DOHH2 (cell line): Measurements from ENCODE around the gene REEP6.

Source experiments
- H3F3A ChIP-seq: fragments of 200-600 bp; sonication (generic), shearing (Covaris generic); 2 replicates; pipeline ENCODE4 v1.6.0; 2016; ENCODE audit warnings: antibody characterized with exemption, mild to moderate bottlenecking; ENCODE audit not compliant: control insufficient read depth, insufficient read depth
- H3K27ac ChIP-seq: fragments of 200-600 bp; sonication (generic); 2 replicates; pipeline ENCODE4 v1.5.1; 2014; ENCODE audit warnings: low read depth, mild to moderate bottlenecking, low read length, moderate library complexity
- H3K27me3 ChIP-seq: fragments of 200-600 bp; sonication (generic); 2 replicates; pipeline ENCODE4 v1.6.1; 2014; ENCODE audit warnings: mild to moderate bottlenecking, low read length, mixed read lengths; ENCODE audit not compliant: control insufficient read depth
- H3K36me3 ChIP-seq: fragments of 200-600 bp; sonication (generic); 2 replicates; pipeline ENCODE4 v1.6.1; 2014; ENCODE audit warnings: mild to moderate bottlenecking, low read length, moderate library complexity, mixed read lengths; ENCODE audit not compliant: control insufficient read depth
- H3K4me1 ChIP-seq: fragments of 200-600 bp; sonication (generic); 2 replicates; pipeline ENCODE4 v1.6.1; 2014; ENCODE audit warnings: mild to moderate bottlenecking, low read length, mixed read lengths; ENCODE audit not compliant: control insufficient read depth
- H3K4me2 ChIP-seq: fragments of 200-600 bp; sonication (generic); 2 replicates; pipeline ENCODE4 v1.6.0; 2014; ENCODE audit warnings: mild to moderate bottlenecking, low read length, moderate library complexity
- H3K4me3 ChIP-seq: fragments of 200-600 bp; sonication (generic); 2 replicates; pipeline ENCODE4 v1.5.1; 2014; ENCODE audit warnings: mild to moderate bottlenecking, low read length, mixed read lengths
- H3K79me2 ChIP-seq: fragments of 200-600 bp; sonication (generic); 2 replicates; pipeline ENCODE4 v1.6.1; 2014; ENCODE audit warnings: mild to moderate bottlenecking, low read length, mixed read lengths; ENCODE audit not compliant: control insufficient read depth
- H3K9me2 ChIP-seq: fragments of 200-600 bp; sonication (generic); replicated peaks from 2 replicates; pipeline ENCODE4 v1.6.1; 2014; ENCODE audit warnings: mild to moderate bottlenecking, low read length, mixed read lengths; ENCODE audit not compliant: control insufficient read depth
- H3K9me3 ChIP-seq: fragments of 200-600 bp; sonication (generic); 2 replicates; pipeline ENCODE4 v1.6.1; 2014; ENCODE audit warnings: antibody characterized with exemption, low read length, mixed read lengths; ENCODE audit not compliant: control insufficient read depth, insufficient read depth
- H4K20me1 ChIP-seq: fragments of 200-600 bp; sonication (generic); 2 replicates; pipeline ENCODE4 v1.6.0; 2014; ENCODE audit warnings: low read depth, mild to moderate bottlenecking, antibody characterized with exemption, low read length, moderate library complexity; ENCODE audit not compliant: control insufficient read depth, insufficient read depth
- CTCF ChIP-seq: fragments of 200-600 bp; sonication (generic); IDR thresholded peaks from one replicate; pipeline ENCODE4 v1.5.1; 2014; ENCODE audit warnings: antibody characterized with exemption, mild to moderate bottlenecking, low read depth, low read length; ENCODE audit not compliant: poor library complexity, severe bottlenecking
- EZH2phosphoT487 ChIP-seq: fragments of 200-600 bp; sonication (generic); IDR thresholded peaks from 2 replicates; pipeline ENCODE4 v1.6.1; 2017; ENCODE audit warnings: borderline replicate concordance, mild to moderate bottlenecking, antibody characterized with exemption, low read length, moderate library complexity, mixed read lengths

Gene REEP6

DNA sequence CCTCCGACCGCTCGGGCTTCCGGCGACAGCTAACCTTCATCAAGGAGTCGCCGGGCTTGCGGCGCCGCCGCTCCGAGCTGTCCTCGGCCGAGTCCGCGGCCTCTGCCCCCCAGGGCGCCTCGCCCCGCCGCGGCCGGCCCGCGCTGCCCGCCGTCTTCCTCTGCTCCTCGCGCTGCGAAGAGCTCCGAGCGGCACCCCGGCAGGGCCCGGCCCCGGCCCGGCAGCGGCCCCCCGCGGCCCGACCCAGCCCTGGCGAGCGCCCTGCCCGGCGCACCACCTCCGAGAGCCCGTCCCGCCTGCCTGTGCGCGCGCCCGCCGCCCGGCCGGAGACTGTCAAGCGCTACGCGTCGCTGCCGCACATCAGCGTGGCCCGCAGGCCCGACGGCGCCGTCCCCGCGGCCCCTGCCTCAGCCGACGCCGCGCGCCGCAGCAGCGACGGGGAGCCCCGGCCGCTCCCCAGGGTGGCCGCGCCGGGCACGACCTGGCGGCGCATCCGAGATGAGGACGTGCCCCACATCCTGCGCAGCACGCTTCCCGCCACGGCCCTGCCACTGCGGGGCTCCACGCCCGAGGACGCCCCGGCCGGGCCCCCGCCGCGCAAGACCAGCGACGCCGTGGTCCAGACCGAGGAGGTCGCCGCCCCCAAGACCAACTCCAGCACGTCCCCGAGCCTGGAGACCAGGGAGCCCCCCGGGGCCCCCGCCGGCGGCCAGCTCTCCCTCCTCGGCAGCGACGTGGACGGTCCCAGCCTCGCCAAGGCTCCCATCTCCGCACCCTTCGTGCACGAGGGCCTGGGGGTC lies 21.5 kb upstream of the REEP6 start:
- Histone ChIP-seq H3K4me3 (no peak overlapping the region), H3K36me3 (no peaks in the 10 kb centered on the region), H3K4me1 (peaks cover 23% of the 10 kb centered on the region), H3K4me2 (no peak overlapping the region; the same call in 1 of the 2 replicates), H3F3A (0 out of 2 replicates have a peak, but pooled peaks cover 4% of the 10 kb centered on the region), H3K9me3 (no peaks in the 10 kb centered on the region), H3K27me3 (peaks cover 39% of the 10 kb centered on the region), H3K9me2 (no peaks in the 10 kb centered on the region), H4K20me1 (peaks cover 19% of the 10 kb centered on the region; the same call in 1 of the 2 replicates), H3K27ac (no peak overlapping the region), H3K79me2 (no peaks in the 10 kb centered on the region)
- TF ChIP-seq CTCF (no peak), EZH2phosphoT487 (no peak)

GRCh38 chr19:1470055-1470304 lies 21.0 kb upstream of the REEP6 start:
- H3K27ac ChIP-seq = no peak overlapping the region
- no peaks in the 10 kb centered on the region for H3K9me3 ChIP-seq
- H3K36me3 ChIP-seq = no peaks in the 10 kb centered on the region
- no peak for TF ChIP-seq EZH2phosphoT487
- TF ChIP-seq CTCF = no peak
- H3K4me2 ChIP-seq = peak overlapping the region; percentile 62
- H4K20me1 ChIP-seq = peaks cover 19% of the 10 kb centered on the region; the same call in 1 of the 2 replicates
- peaks cover 23% of the 10 kb centered on the region for H3K4me1 ChIP-seq
- H3K79me2 ChIP-seq = no peaks in the 10 kb centered on the region
- H3K27me3 ChIP-seq = peaks cover 39% of the 10 kb centered on the region
- H3F3A ChIP-seq = 0 out of 2 replicates have a peak, but pooled peaks cover 4% of the 10 kb centered on the region
- no peaks in the 10 kb centered on the region for H3K9me2 ChIP-seq
- no peak overlapping the region for H3K4me3 ChIP-seq

DNA sequence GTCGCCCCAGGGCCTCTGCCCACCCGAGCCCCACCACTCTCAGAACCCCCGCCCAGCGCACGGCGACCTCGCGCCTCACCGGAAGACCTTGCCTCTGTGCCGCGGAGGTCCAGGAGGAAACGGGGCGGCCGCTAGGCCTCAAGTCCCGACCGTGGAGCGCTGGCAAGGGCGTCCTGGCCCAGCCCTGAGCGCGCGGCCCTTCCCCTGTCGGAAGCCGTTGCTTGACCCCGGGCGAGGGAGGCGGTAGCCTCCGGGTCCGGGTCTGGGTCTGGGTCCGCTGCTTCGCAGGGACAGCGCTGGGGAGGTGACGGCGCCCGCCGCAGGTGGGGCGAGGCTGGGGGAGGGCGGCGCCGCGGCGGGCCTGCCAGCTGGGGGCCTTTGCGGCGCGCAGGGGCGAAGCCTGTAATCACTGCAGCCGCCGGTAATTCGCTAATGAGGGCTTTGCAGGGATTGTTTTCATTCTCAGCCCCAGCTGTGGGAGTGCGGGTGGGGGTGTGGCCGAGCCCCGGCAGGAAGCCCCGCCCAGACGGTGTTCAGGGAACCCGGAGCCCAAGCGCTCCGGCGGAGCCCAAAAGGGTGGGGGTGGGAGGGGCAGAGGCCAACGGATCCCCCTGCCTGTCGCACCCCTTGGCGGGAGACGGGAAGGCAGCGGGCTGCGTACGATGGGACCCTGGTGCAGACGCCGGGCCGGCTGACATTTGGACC lies 20.5 kb upstream of the REEP6 start:
- H3K4me2 ChIP-seq = peak overlapping the region; percentile 62
- H3K4me1 ChIP-seq = peaks cover 23% of the 10 kb centered on the region
- no peaks in the 10 kb centered on the region for H3K79me2 ChIP-seq
- H3K27me3 ChIP-seq = peaks cover 39% of the 10 kb centered on the region
- peak overlapping the region; percentile 53 for H3K4me3 ChIP-seq
- H3K36me3 ChIP-seq = no peaks in the 10 kb centered on the region
- no peaks in the 10 kb centered on the region for H3K9me2 ChIP-seq
- TF ChIP-seq EZH2phosphoT487 (peak; percentile 86; the same call in 1 of the 2 replicates), CTCF (no peak)
- 0 out of 2 replicates have a peak, but pooled peaks cover 4% of the 10 kb centered on the region for H3F3A ChIP-seq
- peaks cover 19% of the 10 kb centered on the region; the same call in 1 of the 2 replicates for H4K20me1 ChIP-seq
- no peaks in the 10 kb centered on the region for H3K9me3 ChIP-seq
- H3K27ac ChIP-seq = no peak overlapping the region
